ENCODE measurements around the gene ZNF273. TPM values are rescaled to one million over a fixed set of nuclear protein-coding genes. Genes with fewer than 3 reads are reported as not detected.

The ZNF273 gene
- total RNA-seq, 1 experiment from 2014 or later, result 17.9 TPM

GRCh38 chr7:64965594-64965993, 62.5 kb downstream of the ZNF273 start:
- no peak overlapping the region for H2BK120ac ChIP-seq (ENCODE audit: low read depth, low read length, poor library complexity, severe bottlenecking)
- TF ChIP-seq CTCF (conservative IDR thresholded peaks at IDR 0.05), result no peak
- H3K79me1 ChIP-seq (ENCODE audit: insufficient read depth, low read depth, low read length, poor library complexity, severe bottlenecking), result no peaks in the 10 kb centered on the region
- no peak overlapping the region for H3K56ac ChIP-seq (ENCODE audit: insufficient read length, low read depth, low read length)
- H3K4ac ChIP-seq (ENCODE audit: low read depth, low read length), result no peak overlapping the region
- H3K36me3 Mint-ChIP-seq (ENCODE audit: insufficient read depth in 1 of 3, low read depth in 3 of 3), result peaks cover 5 to 6% (median 6%) of the 10 kb centered on the region in 3 experiments; a peak in 6 of 7 replicates
- H3T11ph ChIP-seq (ENCODE audit: low read length), result no peak overlapping the region
- no peak overlapping the region for H2AFZ ChIP-seq (ENCODE audit: low read length)
- no peak overlapping the region for H3K4me3 Mint-ChIP-seq
- no peaks in the 10 kb centered on the region for H3K4me1 ChIP-seq (ENCODE audit: insufficient read depth, low read length)
- no peak overlapping the region for H3K9ac ChIP-seq (ENCODE audit: extremely low read depth, insufficient read length, low read length)
- no peaks in the 10 kb centered on the region for H3K79me2 ChIP-seq (ENCODE audit: insufficient read depth, low read length)
- no peak overlapping the region for H4K91ac ChIP-seq (ENCODE audit: insufficient read length, low read depth, low read length)
- no peak overlapping the region for H2BK5ac ChIP-seq (ENCODE audit: insufficient read length, low read length)
- H3K9me3 ChIP-seq (ENCODE audit: control insufficient read depth, low read depth, low read length), result no peaks in the 10 kb centered on the region
- H3K27me3 ChIP-seq (ENCODE audit: insufficient read depth, low read length), result no peaks in the 10 kb centered on the region; the same call in 1 of the 2 replicates
- H3K23me2 ChIP-seq (ENCODE audit: insufficient read length, low read depth, low read length, poor library complexity, severe bottlenecking), result no peaks in the 10 kb centered on the region
- H3K27ac ChIP-seq (ENCODE audit: insufficient read length, low read depth, low read length), result no peak overlapping the region
- no peak overlapping the region for H2BK20ac ChIP-seq (ENCODE audit: low read depth, low read length, poor library complexity, severe bottlenecking)
- no peak overlapping the region for H2AK5ac ChIP-seq (ENCODE audit: insufficient read length, low read length)
- H4K20me1 ChIP-seq (ENCODE audit: control insufficient read depth, insufficient read depth, insufficient read length), result no peaks in the 10 kb centered on the region
- H3K4me2 ChIP-seq (ENCODE audit: insufficient read depth, insufficient read length, low read length), result no peak overlapping the region
- no peak overlapping the region for H2BK12ac ChIP-seq (ENCODE audit: insufficient read length, low read depth, low read length)
- H3K27ac Mint-ChIP-seq, result no peak overlapping the region
- no peak overlapping the region for H4K8ac ChIP-seq (replicated peaks; ENCODE audit: insufficient read length, low read depth, low read length)
- peaks cover 2% of the 10 kb centered on the region for H3K27me3 Mint-ChIP-seq (ENCODE audit: low read depth)
- no peak for DNase-seq
- no peak overlapping the region for H3K23ac ChIP-seq (ENCODE audit: insufficient read length, low read depth, low read length)
- H3K14ac ChIP-seq (ENCODE audit: insufficient read depth, low read length), result no peak overlapping the region
- H4K5ac ChIP-seq (ENCODE audit: insufficient read length, low read depth, low read length), result no peak overlapping the region
- H2BK15ac ChIP-seq (ENCODE audit: low read depth, low read length), result no peak overlapping the region
- peaks cover 0 to 2% of the 10 kb centered on the region in 2 experiments; a peak in 1 of 4 replicates for H3K4me1 Mint-ChIP-seq
- no peak overlapping the region for H3K18ac ChIP-seq (ENCODE audit: insufficient read length, low read depth, low read length)
- H3K9me3 Mint-ChIP-seq, result peaks cover 40 to 43% of the 10 kb centered on the region in 2 experiments
